Ecto neural progenitor cell (in vitro differentiated cells): ENCODE results near the gene CAT.

Experiments used
- DNase-seq: peaks from one replicate; pipeline ENCODE4 v3.0.0-alpha.2; 2018; ENCODE audit warnings: low spot score

CAT gene

DNA sequence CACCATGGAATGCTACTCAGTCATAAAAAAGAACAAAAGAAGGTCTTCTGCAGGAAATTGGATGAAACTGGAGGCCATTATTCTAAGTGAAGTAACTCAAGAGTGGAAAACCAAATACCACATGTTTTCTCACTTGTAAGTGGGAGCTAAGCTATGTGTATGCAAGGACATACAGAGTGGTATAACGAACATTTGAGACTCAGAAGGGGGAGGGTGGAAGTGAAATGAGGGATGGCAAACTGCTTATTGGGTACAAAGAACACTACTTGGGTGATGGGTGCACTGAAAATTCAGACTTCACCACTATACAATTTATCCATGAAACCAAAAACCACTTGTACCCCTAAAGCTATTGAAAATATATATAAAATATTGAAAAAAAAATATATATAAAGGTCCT lies 13.4 kb upstream of the CAT start:
- DNase-seq = no peak

DNA sequence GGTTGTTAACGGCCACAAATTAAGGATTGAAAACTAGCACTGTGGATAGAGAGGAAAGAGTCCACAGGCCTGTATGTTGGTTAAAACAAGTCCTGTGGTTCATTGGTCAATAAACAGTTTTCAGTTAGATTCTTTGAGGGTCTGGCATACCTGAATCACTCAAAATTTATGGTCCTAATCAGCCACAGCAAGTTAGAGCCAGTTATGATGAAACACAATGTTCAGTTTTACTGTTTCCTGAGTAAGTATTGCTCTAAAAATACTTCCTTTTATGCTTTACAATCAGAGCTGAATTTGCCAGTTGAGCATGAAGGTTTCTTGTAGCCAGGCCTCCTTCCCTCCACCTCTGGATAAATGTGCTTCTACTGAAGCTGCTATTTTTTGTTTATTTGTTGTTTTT lies 12.9 kb upstream of the CAT start:
- no peak for DNase-seq

DNA sequence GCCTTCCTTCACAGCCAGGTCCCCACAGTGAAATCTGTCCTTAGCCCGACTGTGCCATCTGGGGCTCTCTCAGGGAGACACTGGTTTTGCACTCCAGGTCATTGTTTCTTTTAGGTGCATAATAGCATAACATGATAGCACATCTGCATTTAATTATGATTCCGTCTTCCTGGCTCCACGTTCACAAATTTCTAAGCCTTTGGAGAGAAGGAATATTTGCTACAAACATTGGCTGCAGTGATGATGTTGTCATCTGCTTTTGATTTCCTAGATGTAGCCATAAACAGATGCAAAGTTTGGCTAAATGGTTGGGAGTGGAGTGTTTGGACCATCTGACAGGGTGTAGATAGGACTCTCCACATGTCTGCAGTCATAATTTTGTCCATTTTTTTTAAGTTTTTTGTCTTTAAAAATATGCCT lies 12.0 kb upstream of the CAT start:
- DNase-seq = no peak

DNA sequence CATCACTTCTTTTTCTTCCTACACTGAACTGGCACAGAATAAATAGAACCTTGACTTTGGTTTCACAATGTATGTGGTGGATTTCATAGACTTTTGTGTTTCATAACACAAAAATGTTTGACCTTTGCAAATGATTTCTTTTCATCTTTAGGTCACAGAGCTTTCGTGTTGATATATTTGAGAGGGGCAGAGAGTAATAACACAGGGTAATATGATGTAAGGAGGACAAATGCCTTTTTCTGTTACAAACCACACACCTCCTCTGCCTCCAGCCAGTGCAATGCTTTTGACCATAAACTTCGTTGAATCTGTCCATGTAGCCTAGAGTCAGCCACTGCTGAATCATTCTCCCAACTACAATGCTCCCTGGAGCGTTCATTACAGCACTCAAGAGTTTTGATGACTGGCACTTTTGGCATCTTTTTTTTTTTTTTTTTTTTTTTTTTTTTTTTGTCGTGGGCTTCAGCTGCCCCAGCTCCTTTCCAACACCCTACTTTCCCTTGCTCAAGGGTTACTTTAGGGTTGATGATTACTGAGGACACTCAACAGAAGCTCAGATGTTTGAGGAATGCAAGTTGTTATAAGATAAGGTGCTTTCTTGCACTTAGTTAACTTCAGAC lies 11.4 kb upstream of the CAT start:
- no peak for DNase-seq

DNA sequence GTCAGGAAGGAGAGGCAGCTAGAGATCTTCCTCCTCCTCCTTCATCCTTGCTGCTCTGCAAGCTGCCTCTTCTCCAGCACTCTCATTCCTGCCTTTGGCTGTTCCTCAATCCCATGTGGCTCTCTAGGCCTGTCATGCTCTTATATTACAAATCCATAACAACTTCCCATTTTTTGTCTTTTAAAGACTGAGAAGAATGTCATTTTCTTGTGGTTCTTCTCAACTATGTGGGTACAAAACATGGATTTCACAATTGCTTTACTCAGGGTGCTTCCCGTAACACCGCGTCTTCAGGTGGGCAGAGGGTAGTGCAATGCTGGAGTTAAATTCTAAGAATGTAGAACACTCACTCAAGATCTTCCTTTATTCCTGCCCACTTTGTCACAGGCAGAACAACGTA lies 6.8 kb upstream of the CAT start:
- no peak for DNase-seq

DNA sequence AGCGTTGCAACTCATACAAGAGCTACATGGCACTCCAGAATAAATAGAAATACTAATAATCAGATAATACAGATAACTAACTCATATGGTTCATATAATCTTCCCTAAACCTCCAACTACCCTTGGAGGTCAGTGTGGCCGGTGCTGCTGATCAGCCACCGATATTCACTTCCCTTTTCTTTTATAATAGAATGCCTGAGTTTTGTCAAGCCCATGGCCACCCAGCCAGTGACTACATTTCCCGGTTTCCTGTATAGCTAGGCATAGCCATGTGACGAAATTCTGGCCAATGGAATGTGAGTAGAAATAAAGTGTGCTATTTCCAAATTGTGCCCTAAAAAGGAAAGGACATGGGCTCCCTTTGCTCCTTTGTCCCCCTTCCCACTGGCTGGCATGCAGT lies 5.9 kb upstream of the CAT start:
- no peak for DNase-seq

DNA sequence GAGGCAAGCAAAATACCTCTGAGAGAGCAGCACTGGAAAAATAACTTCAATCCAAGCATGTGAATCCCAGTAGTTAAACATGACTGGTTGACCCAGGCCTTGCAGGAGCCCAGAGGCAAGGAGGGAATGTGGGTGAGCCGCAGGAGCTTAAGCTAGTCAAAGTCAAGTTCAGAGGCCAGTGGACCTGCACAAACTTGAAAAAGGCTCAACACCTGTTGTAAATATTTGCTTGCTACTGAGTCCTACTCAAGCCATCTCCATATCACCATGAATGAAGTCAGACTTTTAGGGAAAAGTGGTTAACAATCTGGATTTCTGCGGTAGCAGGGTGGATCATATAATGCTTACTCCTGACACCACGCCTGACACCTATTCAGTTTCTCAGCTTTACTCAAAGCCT lies 4.8 kb upstream of the CAT start:
- DNase-seq = no peak

DNA sequence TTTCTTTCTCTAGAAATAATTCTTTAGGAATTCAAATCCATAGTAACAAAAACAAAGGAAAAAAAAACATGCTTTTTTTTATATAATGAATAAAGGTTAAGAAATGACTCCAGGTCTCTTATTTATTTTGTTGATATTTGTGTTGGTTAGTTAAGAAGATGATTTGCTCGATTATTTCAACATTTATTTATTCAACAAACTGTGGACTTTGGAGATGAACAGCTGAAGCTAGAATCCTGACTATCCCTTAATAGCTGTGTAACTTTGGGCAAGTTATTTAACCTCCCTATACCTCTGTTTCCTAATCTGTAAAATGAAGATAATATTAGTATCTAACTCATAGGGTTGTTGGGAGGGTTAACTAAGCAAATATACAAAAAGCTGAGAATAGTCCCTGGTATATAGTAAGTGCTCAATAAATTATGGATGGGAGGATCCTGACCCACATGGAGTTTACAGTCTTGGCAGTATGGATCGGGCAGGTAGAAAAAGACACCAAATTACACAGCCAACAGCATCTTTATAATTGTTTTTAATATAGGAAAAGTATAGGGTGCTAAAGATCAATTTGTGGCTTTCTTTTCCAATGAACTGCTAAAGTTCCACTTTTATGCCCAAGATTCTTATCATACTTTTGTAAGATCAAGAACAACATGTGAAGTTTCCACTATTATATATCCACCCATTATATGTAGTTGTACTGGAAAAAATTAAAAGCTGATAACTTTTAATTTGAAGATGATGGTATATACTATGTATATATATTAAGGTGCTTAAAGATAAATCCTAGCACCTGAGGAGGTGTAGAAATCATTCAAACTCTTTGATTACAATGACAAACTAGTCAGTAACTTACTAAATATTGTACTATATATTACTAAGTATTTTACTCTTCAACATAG lies 1.3 kb upstream of the CAT start:
- DNase-seq = no peak

DNA sequence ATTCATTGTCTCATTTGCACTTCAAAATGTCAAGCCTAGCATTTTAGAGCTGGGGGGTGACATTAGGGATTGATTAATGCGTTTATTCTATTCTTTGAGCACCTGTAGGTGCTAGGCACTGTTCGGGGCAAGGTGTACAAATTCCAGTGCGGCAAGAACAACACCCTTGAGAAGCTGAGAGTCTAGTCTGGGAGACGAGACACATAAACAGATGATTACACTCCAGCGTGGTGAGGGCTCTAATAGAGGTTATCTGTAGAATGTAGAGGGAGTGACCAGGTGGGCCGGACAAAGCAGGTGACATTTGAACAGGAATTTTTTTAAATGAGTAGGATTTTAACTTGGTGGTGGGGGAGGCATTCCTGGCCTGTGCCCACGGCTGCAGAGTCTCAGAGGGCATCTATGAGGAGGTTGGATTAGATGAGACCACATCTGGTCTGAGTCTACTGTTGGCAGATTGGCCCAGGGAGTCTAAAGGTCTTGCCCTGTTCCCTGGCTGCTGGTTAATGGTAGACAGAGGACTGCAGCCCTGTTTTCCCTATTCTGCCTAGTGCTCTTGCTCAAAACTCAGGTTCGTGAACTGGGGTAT lies 970 bp downstream of the CAT start:
- DNase-seq = no peak

DNA sequence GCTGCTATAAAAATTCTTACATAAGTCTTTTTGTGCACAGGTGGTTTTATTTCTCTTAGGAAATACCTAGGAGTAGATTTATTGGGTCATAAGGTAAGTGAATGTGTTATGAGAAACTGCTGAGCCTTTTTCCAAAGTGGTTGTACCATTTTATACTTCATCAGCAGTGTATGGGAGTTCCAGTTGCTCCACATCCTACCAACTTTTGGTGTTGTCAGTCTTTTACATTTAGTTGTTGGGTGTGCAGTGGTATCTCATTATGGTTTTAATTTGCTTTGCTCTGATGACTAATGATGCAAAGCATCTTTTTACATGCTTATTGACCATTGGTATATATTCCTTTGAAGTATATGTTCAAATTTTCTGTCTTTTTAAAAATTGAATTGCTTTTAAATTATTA lies 3.1 kb downstream of the CAT start:
- DNase-seq = no peak

DNA sequence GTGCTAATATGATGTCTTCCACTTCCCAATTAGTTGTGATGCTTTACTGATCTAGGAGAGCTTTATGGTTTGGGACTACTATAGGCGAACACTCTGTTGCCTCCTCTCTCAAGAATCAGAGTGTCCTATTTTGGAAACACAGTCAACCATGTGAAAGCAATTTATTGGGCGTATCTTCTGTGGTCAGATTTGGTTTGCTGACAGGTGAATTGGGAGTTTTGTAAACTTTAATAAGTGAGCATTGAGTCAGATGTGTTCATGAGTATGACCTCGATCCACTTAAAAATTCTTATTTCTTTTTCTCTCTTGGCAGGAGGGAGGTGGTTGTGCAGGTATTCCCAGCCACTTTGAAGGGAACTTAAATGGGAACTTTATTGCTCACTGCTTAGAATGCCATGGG lies 4.4 kb downstream of the CAT start:
- DNase-seq = no peak

DNA sequence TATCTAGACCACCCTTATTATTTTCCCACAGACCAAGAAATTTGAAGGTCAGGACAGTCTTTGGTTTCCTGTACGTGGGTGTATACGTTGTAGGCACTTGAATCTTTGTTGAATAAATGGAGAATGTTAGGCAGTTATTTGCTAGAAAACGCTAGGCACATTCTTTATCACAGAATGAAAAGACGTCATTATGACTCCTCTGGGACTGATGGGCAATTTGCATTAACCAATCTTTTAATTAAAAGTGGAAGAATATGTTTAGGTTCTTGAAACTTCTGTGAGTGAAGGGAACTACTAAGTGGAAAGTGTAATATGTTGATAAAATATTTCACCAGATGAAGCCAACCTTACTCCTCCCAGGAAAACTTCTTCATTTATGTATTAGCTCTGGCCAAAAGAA lies 5.7 kb downstream of the CAT start:
- DNase-seq = no peak

DNA sequence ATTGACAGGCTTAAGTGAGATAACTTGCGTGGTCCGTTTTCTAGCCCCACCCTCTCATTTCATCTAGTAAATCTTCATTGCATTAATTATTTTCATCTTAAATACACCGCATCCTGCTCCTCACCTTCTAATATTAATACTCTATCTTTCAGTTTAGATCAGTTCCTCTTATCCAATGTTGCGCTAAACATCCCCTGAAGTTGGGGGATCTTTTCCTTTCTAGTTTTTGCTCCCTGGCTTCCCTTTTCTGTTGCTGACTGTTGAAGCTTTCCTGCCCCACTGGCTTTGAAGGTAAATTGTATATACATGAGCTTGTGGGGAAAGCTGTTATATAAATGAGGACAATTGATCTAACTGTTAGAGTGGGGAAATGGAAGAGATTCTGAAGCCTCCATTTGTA lies 7.2 kb downstream of the CAT start:
- DNase-seq = no peak

DNA sequence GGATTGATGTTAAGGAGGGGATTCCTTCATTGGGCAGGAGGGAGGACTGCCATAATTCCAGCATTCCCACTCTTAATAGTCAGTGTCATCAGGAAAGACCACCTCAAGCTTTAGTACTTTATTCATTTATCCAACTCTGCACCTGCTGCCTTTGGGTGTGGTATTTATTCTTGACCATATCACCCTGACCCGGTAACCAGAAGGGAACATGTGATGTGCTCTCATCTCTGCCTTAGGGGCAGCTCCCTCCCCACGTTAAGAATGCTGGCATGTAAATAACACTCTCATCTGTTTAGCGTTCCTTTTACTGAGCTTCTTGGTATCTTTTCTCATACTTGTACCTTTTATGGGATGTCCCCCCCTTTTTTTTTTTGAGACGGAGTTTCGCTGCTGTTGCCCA lies 7.7 kb downstream of the CAT start:
- no peak for DNase-seq

DNA sequence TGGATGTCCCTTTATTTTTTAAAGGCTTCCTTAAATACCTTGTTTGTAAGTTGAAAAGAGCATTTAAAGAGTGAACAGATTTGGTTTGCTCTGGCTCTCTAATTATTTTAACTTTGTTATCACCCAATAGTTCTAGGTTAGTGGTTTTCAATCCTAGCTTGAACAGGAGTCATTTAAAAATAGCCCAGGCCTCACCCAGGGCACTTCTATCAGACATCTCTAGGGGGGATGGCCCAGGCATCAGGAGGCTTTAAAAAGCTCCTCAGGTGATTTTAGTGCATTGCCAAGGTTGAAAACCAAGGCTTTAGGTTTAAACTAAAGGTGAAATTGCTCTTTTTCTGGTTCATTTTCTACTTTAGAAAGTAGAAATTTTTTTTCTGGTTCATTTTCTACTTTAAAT lies 8.3 kb downstream of the CAT start:
- DNase-seq = no peak

DNA sequence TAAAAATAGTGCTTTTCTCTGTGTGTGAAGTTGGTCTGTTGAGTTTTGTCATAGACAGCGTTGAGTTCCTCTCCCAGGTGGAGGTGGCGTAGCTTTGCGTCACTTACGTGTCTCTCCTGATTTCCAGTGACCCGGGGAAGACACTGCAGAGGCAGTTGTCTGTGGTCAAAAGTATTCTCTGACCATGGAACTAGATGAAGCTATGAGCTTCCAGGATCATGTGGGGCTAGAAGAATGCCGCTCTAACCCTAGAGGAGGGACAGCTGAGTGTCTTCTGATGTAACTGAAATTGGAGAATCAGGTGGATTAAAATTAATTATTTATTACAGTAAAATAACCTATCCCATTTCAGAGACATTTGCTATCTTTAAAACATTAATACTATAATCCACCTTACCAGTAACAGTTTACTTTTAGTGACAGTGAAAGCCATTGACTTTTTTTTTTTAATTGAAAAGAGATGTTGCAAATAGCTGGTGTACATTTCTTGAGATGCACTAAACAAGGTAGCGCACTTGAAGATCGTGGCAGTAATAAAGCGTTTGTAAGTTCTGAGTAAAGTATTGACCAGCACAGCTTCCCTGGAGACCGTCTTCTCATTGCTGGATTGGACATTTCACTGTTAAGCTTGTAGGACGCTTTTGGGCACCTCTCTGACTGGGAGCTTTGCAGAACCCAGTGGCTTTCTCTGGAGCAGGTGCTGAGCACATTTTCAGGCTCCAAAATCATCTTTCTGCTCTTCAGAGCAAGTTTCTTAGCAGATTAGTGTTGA lies 9.7 kb downstream of the CAT start:
- DNase-seq = no peak

DNA sequence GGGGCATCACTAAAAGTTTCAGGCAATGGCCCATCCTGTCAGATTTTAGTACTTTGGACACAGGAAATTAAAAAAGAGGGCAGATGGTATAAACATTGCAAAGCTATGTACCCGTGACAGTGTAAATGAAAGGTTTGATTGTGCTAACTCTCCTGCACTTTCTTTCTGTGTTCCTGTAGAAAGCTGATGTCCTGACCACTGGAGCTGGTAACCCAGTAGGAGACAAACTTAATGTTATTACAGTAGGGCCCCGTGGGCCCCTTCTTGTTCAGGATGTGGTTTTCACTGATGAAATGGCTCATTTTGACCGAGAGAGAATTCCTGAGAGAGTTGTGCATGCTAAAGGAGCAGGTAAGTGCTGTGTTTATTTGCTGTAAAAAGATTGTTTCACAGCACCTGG lies 10.3 kb downstream of the CAT start:
- no peak for DNase-seq

DNA sequence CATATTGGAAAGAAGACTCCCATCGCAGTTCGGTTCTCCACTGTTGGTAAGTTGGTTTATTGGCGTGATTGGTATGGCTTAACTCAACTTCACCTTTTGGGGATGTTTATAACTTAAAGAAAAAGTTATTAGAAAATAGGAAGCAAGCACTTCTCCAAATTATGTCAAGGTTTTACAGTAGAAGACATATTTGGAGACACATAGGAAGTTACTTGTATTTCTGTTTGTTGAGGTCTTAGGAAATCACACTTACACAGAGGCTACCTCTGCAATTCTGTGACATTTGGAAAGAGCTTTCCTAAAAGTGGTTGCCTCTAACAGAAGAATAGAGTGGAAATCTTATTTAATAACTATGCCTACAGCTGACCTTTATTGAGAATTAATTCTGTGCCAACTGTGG lies 12.3 kb downstream of the CAT start:
- no peak for DNase-seq

DNA sequence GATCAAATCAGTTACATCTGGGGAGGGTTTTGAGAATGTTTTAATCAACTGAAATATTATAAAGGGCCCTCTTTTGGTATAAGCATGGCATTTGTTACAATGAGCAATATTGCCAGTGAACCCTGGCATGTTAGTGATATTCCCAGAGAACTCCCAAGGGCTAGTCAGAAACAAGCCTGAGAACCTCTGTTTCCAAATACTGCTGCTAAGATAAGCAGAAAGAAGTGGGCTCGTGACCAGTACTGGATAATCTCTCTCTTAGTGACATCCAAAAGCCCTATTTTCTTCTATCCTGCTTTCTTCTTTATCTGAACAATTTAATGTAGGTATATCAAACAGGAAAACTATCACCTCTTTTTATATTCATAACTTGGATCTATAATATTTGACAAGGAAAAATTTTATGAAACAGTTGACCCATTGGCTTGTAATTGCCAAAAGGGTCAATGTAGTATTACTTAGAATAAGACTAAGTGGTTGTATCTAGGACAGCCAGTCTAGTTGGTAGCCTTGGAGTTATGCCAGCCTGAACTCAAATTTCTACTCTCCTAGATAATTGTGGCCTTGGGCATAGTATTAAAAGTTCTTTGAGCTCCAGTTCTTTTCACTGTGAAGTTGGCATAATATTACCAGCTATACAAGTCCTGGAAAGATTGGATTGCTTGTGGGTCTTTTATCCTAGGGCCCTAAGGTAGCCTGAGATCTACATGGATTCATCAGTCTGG lies 15.7 kb downstream of the CAT start:
- DNase-seq = no peak

DNA sequence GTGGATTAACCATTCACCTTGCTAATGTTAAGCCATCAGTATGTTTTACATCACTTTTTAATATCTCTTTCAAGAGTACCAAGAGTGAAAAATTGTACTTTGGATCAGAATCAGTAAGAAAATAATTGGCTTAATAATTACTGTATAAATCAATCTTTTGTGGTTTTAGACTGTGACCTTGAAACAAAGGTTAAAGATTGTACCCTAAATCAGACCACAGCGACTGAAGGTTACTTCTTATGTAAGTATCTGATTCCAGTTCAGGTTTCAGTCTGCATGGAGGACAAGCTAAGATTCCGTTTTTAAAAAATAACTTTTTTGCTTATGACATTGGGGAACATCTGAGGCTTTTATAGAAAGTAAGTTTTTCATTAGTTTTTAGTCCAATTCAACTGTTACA lies 18.9 kb downstream of the CAT start:
- no peak for DNase-seq

DNA sequence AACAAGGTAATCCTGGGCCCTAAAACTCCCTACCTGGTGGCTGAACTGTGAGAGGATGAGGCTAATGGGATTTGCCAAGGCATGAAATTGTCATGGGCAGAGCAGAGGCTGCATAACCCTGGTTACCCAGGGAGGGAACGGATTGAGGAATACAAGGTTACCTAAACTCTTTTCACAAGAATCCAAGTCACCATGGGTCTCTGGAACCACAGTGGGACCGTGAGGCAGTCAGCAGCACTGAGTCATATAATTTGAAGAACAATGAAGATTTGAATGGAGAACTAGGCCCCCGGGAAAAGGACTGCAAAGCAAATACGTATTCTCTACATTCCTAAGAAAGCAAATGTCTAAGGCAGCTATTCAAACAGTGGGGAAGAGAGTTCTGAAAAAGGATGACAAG lies 19.8 kb downstream of the CAT start:
- no peak for DNase-seq

DNA sequence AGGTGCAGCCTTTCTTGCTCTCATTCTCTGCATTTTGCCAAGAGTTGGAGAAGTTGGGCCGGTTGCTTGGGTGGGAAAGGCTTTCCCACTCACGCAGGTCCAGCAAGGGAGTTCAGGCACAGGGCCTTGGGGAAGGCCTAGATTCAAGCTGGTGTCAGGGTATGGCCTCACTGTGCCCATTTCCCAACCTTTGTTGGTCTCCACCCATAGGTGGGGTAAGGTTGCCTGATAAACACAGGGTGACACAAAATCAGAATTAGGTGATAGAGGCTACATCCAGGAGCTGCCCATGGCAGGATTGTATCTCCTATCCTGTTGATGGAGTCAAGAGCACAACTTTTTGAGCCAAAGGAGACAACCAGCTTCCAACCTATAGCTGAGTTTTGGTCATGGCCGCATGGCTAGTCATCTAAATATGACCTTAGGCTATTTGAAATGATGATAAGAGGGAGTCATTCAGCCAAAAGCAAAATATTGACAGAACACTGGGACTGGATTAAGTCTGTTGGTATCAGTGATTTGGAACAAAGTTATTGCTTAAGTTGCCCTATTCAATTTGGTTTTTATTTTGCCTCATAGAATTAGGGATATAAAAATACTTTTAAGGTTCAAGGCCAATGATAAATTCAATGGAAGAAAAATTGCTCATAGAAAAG lies 20.9 kb downstream of the CAT start:
- DNase-seq = no peak
